Calu3 (cell line): ENCODE data around the gene CCR5AS.
A peak's percentile ranks its signal among the peaks of the same experiment; 100 is the strongest.
"Not testable (repeated sequence)": the region's sequence is repeated elsewhere in the genome, so short reads cannot be mapped to it uniquely, and the experiment has no call there.

ENCODE experiments used
- BruUV-seq: library from RNA; stranded (reverse); fragments of 400-500 nt; replicated peaks from 2 replicates; lab custom pipeline; 2021; lab: Mats Ljungman, UMichigan
- CTCF ChIA-PET: fragments of 300-600 bp; sonication (Branson Sonifier 250); formaldehyde crosslinking; loops from one replicate; lab custom pipeline; 2022; ENCODE audit warnings: antibody characterized with exemption; lab: Charles Lee
- DNase-seq: peaks from one replicate; pipeline ENCODE4 v3.0.0; 2022
- H3K27ac Mint-ChIP-seq: one replicate; pipeline ENCODE4 v1.8.0; 2022; ENCODE audit warnings: mixed read lengths; ENCODE audit not compliant: unreplicated experiment
- H3K27me3 Mint-ChIP-seq: one replicate; pipeline ENCODE4 v1.8.0; 2022; ENCODE audit warnings: mixed read lengths; ENCODE audit not compliant: unreplicated experiment
- H3K36me3 Mint-ChIP-seq: one replicate; pipeline ENCODE4 v1.8.0; 2022; ENCODE audit warnings: mild to moderate bottlenecking, moderate library complexity, mixed read lengths; ENCODE audit not compliant: insufficient read depth, unreplicated experiment
- H3K4me1 Mint-ChIP-seq: one replicate; pipeline ENCODE4 v1.8.0; 2022; ENCODE audit warnings: mild to moderate bottlenecking, low read depth, mixed read lengths; ENCODE audit not compliant: unreplicated experiment
- H3K4me3 Mint-ChIP-seq: one replicate; pipeline ENCODE4 v1.8.0; 2022; ENCODE audit warnings: mild to moderate bottlenecking, low read depth, moderate library complexity, mixed read lengths; ENCODE audit not compliant: unreplicated experiment
- H3K9me3 Mint-ChIP-seq: one replicate; pipeline ENCODE4 v1.8.0; 2022; ENCODE audit warnings: low read depth, mixed read lengths; ENCODE audit not compliant: unreplicated experiment
- CTCF ChIP-seq: fragments of 200-600 bp; IDR thresholded peaks from one replicate; pipeline ENCODE4 v1.8.0; 2022; ENCODE audit warnings: antibody characterized with exemption; ENCODE audit not compliant: unreplicated experiment
- intact Hi-C: fragments of 100-400 bp; cut with micrococcal nuclease; formaldehyde crosslinking; loops from one replicate; pipeline ENCODE4 v1.10.0; 2022; ENCODE audit not compliant: unreplicated experiment

CCR5AS gene

DNA sequence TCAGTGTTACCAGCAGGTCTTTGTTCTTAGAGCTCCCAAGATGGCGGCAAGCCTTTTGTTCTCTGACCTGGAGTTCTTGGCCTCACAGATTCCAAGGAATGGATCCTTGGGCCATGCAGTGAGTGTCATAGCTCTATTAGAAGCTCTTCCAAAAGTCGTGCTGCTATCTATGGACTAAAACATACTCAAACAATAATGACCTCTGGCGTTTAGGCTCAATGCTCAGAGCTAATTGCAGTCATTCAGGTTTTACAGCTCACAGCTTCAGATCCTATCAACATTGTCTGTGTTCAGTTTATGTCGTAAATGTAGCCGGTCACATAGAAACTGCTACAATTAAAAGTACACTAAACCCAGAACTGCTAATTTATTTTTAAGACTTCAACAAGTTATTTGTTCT is 22.4 kb upstream of the CCR5AS start:
- DNase-seq, result no peak
- peaks cover 21% of the 10 kb centered on the region for H3K4me1 Mint-ChIP-seq
- H3K36me3 Mint-ChIP-seq, result no peaks in the 10 kb centered on the region
- BruUV-seq, result no TSS peak
- no peak overlapping the region for H3K27ac Mint-ChIP-seq
- no peaks in the 10 kb centered on the region for H3K9me3 Mint-ChIP-seq
- H3K27me3 Mint-ChIP-seq, result no peaks in the 10 kb centered on the region
- CTCF ChIA-PET, result no interaction called here
- no peak for TF ChIP-seq CTCF
- intact Hi-C loops, result no loop called here
- no peak overlapping the region for H3K4me3 Mint-ChIP-seq

DNA sequence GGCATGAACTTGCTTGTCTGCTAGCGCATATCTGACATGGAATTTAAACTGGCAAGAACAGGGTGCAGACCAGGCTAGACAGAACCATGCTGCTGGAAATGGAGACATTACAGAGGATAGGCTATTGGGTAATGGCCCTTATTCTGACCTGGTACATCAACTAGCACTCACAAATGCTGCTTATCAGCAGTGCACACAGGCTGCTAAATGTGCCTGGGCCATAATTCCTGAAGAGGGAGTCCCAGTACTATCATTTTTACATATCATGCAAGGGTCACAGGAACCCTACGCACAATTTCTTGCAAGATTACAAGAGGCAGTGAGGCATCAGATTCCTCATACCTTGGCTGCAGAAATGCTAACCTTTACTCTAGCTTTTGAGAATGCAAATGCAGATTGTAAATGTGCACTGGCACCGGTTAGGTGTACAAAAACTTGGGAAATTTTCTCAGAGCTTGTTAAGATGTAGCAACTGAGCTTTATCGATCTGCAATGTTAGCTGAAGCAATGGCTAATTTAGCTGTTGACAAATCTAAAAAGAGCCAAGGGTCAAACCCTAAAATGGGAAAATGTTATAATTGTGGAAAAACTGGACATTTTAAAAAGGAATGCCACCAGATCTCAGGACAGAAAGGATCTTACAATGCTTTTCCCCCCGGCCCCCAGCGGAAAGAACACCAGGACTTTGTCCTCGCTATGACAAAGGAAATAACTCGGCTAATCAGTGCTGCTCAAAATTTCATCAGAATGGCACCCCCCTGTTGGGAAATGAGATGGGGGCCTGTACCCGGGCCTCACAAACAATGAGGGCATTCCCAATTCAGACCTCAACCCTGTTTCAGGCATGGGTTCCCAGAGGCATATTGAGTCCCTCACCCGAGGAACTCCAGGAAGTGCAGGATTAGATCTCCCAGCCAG is 21.3 kb upstream of the CCR5AS start:
- no peak for TF ChIP-seq CTCF
- H3K4me1 Mint-ChIP-seq, result peaks cover 28% of the 10 kb centered on the region
- CTCF ChIA-PET, result no interaction called here
- no TSS peak for BruUV-seq
- peaks cover 6% of the 10 kb centered on the region for H3K36me3 Mint-ChIP-seq
- intact Hi-C loops, result no loop called here
- H3K9me3 Mint-ChIP-seq, result no peaks in the 10 kb centered on the region
- no peak overlapping the region for H3K27ac Mint-ChIP-seq
- H3K27me3 Mint-ChIP-seq, result no peaks in the 10 kb centered on the region
- DNase-seq, result no peak
- no peak overlapping the region for H3K4me3 Mint-ChIP-seq

- DNase-seq, H3K27ac Mint-ChIP-seq, H3K4me3 Mint-ChIP-seq, H3K27me3 Mint-ChIP-seq, BruUV-seq, H3K9me3 Mint-ChIP-seq, CTCF ChIA-PET, H3K36me3 Mint-ChIP-seq, intact Hi-C loops: not testable (repeated sequence)
- peaks cover 33% of the 10 kb centered on the region for H3K4me1 Mint-ChIP-seq
Measured at GRCh38 chr3:46427404-46427803, 20.5 kb upstream of the CCR5AS start.

DNA sequence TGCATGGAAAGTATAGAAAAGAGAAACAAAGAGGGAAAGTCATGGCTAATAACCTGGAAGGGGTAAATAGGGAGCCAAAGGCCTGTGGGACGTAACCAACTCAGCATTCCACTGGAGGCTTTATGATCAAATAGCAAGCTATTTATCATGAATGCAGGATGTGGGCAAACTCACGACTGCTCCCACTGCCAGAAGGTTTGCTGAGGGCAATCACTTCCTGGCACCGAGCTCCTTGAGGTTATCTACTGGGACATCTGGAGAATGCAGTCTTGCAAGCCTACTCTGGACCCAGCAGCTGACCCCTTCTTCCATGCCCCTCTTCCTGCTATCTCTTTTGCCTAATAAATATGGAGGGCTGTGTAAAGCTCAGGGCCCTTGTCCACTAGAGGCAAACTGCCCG is 19.6 kb upstream of the CCR5AS start:
- CTCF ChIA-PET, H3K9me3 Mint-ChIP-seq, H3K4me3 Mint-ChIP-seq, DNase-seq, H3K27me3 Mint-ChIP-seq, BruUV-seq, H3K36me3 Mint-ChIP-seq, H3K27ac Mint-ChIP-seq: not testable (repeated sequence)
- peaks cover 33% of the 10 kb centered on the region for H3K4me1 Mint-ChIP-seq
- intact Hi-C loops, result loop anchor here (1.0 kb wide), 1 partner anchor 24 kb away; no protein-coding TSS in a partner anchor

DNA sequence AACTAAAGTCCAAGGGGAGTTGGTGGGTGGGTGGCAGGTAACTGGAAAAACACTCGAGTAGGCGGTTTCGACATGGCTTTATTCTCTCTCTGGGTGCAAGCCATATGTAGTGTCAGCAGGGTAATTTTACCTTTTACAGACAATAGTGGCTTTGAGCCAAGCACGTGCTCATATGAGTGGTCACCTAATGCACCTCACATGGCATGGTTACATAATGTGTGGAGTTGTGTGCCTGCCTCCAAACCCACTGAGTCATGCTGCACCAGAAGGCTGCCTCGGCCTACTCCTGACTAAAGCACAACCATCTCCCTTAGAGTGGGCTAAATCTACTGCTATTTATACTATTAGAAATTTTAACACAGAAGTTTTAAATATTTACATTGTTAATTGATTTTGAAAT is 16.7 kb upstream of the CCR5AS start:
- Mint-ChIP-seq H3K27me3 (no peaks in the 10 kb centered on the region), H3K36me3 (peaks cover 6% of the 10 kb centered on the region), H3K4me1 (peaks cover 26% of the 10 kb centered on the region), H3K27ac (peak overlapping the region; percentile 63), H3K9me3 (no peaks in the 10 kb centered on the region), H3K4me3 (no peak overlapping the region)
- CTCF ChIA-PET, result no interaction called here
- BruUV-seq, result no TSS peak
- DNase-seq, result peak; percentile 42
- no peak for TF ChIP-seq CTCF
- intact Hi-C loops, result no loop called here
